K562 (cell line): ENCODE results near the gene ARHGAP32. TPM values are rescaled to one million over a fixed set of nuclear protein-coding genes. Genes with fewer than 3 reads are reported as not detected.

Experiments
- ATAC-seq: fragments of 200-7000 bp; cut with Tn5 transposase; 3 replicates; pipeline ENCODE4 v1.9.1; 2020; ENCODE audit warnings: moderate library complexity
- BruUV-seq: library from RNA; stranded (reverse); fragments of 400-500 nt; replicated peaks from 2 replicates; lab custom pipeline; 2021; lab: Mats Ljungman, UMichigan
- CTCF ChIA-PET: fragments of 300-600 bp; formaldehyde crosslinking; extraction: SDS; loops from one replicate; lab custom pipeline; 2021; ENCODE audit warnings: low intra/inter-chr PET ratio; lab: Yijun Ruan, JAX
- POLR2A ChIA-PET: fragments of 300-600, 350-650 bp; sonication (Branson Sonifier 250); formaldehyde crosslinking; extraction: SDS; loops from one replicate; lab custom pipeline; 2021; ENCODE audit warnings: antibody characterized with exemption, inconsistent platforms; lab: Yijun Ruan, JAX
- DNase-seq, 4 experiments: peaks; one replicate each; pipeline versions ENCODE4 v3.0.0 to v3.0.0-alpha.2; 2011 to 2018; ENCODE audit warnings: low spot score in 3 of 4, mixed read lengths in 3 of 4; ENCODE audit errors: extremely low read depth in 1 of 4
- FAIRE-seq: peaks from 2 replicates; lab custom pipeline; 2011; peaks lifted over from hg19 to GRCh38; lab: Jason Lieb, UNC
- H2AFZ ChIP-seq: 2 replicates; pipeline ENCODE4 v1.6.0; 2011; ENCODE audit warnings: low read depth, low read length, control low read depth, inconsistent platforms
- H3K27ac ChIP-seq: fragments of 200-600 bp; 3 replicates; pipeline ENCODE4 v1.8.0; 2011; ENCODE audit warnings: low read depth, mild to moderate bottlenecking, control low read depth, inconsistent platforms, low read length, moderate library complexity, mixed read lengths; ENCODE audit errors: extremely low read depth
- H3K27me3 ChIP-seq, 2 experiments: fragments of 300-600 bp in 1 of 2; 2 replicates in 1 of 2; 3 replicates in 1 of 2; pipeline versions ENCODE4 v1.6.0 to v1.8.0; 2011; ENCODE audit warnings: inconsistent platforms in 2 of 2, low read length in 2 of 2, mild to moderate bottlenecking in 1 of 2, mixed read lengths in 1 of 2, moderate library complexity in 1 of 2; ENCODE audit not compliant: control insufficient read depth in 2 of 2, insufficient read depth in 2 of 2
- H3K36me3 ChIP-seq: fragments of 300-600 bp; 3 replicates; pipeline ENCODE4 v1.8.0; 2011; ENCODE audit warnings: mild to moderate bottlenecking, low read length, inconsistent platforms; ENCODE audit not compliant: control insufficient read depth, insufficient read depth
- H3K4me1 ChIP-seq, 2 experiments: fragments of 200-600 bp in 1 of 2; replicated peaks in 1 of 2; 2 replicates in 1 of 2; 3 replicates in 1 of 2; pipeline versions ENCODE4 v1.5.1 to v1.8.0; 2011; ENCODE audit warnings: inconsistent platforms in 2 of 2, low read length in 2 of 2, mild to moderate bottlenecking in 1 of 2, mixed read lengths in 1 of 2, moderate library complexity in 1 of 2; ENCODE audit not compliant: control insufficient read depth in 2 of 2, insufficient read depth in 2 of 2
- H3K4me2 ChIP-seq: 2 replicates; pipeline ENCODE4 v1.6.1; 2011; ENCODE audit warnings: low read length, control low read depth, inconsistent platforms, mixed read lengths; ENCODE audit not compliant: insufficient read depth
- H3K4me3 ChIP-seq: fragments of 200-600 bp; sonication (generic), shearing (Covaris generic); 2 replicates; pipeline ENCODE4 v1.5.1; 2016; ENCODE audit warnings: control low read depth, inconsistent platforms
- H3K79me2 ChIP-seq: fragments of 200-600 bp; 3 replicates; pipeline ENCODE4 v1.8.0; 2011; ENCODE audit warnings: low read length, inconsistent platforms; ENCODE audit not compliant: control insufficient read depth, insufficient read depth
- H3K9ac ChIP-seq, 2 experiments: 2 replicates each; pipeline versions ENCODE4 v1.6.0 to v1.6.1; 2011; ENCODE audit warnings: low read depth in 2 of 2, low read length in 2 of 2, control low read depth in 1 of 2, inconsistent platforms in 1 of 2, mild to moderate bottlenecking in 1 of 2, mixed read lengths in 1 of 2; ENCODE audit not compliant: insufficient read depth in 1 of 2
- H3K9me1 ChIP-seq: one replicate; pipeline ENCODE4 v1.6.0; 2011; ENCODE audit warnings: inconsistent platforms, mild to moderate bottlenecking, low read length, moderate library complexity; ENCODE audit not compliant: control insufficient read depth, insufficient read depth
- H3K9me3 ChIP-seq: replicated peaks from 2 replicates; pipeline ENCODE4 v1.5.1; 2011; ENCODE audit warnings: low read depth, low read length, inconsistent platforms; ENCODE audit not compliant: control insufficient read depth, insufficient read depth
- H4K20me1 ChIP-seq: replicated peaks from 2 replicates; pipeline ENCODE4 v1.6.1; 2011; ENCODE audit warnings: low read length, inconsistent platforms, mixed read lengths; ENCODE audit not compliant: control insufficient read depth, insufficient read depth
- FOXA3 ChIP-seq, 2 experiments: fragments of 450-650 bp in 1 of 2; sonication (generic) in 1 of 2; formaldehyde crosslinking; IDR thresholded peaks in 1 of 2; conservative IDR thresholded peaks in 1 of 2; 2 replicates each; pipeline versions ENCODE4 v1.4.0 to v1.8.0; 2020 to 2022; ENCODE audit warnings: mild to moderate bottlenecking in 2 of 2, missing genetic modification reagents in 1 of 2
- LEF1 ChIP-seq: fragments of 450-650 bp; IDR thresholded peaks from 2 replicates; pipeline ENCODE4 v1.6.1; 2016; ENCODE audit warnings: mild to moderate bottlenecking
- TCF7L2 ChIP-seq: fragments of 150-350 bp; IDR thresholded peaks from 2 replicates; pipeline ENCODE4 v1.6.1; 2016; ENCODE audit warnings: low read depth, mild to moderate bottlenecking, low read length, moderate library complexity
- ZNF583 ChIP-seq: fragments of 250-450 bp; sonication (Bioruptor Pico); IDR thresholded peaks from 2 replicates; pipeline ENCODE4 v1.4.0; 2020
- WGBS: fragments of 100-300 bp; shearing (Covaris generic); methylation state at CpG from one replicate; pipeline ENCODE4 v1.1.6; 2016; ENCODE audit warnings: low coverage, mixed read lengths; ENCODE audit not compliant: insufficient coverage; ENCODE audit errors: missing lambda C conversion rate; 5-methylcytosine and 5-hydroxymethylcytosine counted together
- in situ Hi-C: fragments of 300-500 bp; cut with MboI; formaldehyde crosslinking; loops from 4 replicates; pipeline ENCODE4 v1.15.0; 2018; ENCODE audit warnings: inconsistent platforms, mixed read lengths
- intact Hi-C: fragments of 100-400 bp; cut with micrococcal nuclease; formaldehyde crosslinking; loops from 2 replicates; pipeline ENCODE4 v1.14.2; 2022
- polyA plus RNA-seq, 8 experiments: library from polyadenylated mRNA; depleted of rRNA in 4 of 8; stranded (reverse) in 5 of 8; unstranded in 3 of 8; fragments of >200 nt; fragmentation: Nextera tagmentation in 2 of 8; fragmentation: Illumina TruSeq in 1 of 8; extraction: Ambion mirVana in 2 of 8; extraction: Trizol in 1 of 8; gene quantifications; 2 replicates each; pipeline versions ENCODE4 v1.2.1 to v1.2.3, GENCODE V29; 2011 to 2014; ENCODE audit warnings: inconsistent platforms in 1 of 8, missing spikeins in 1 of 8
- total RNA-seq, 7 experiments: library from RNA; depleted of rRNA in 6 of 7; stranded (reverse); fragments of >200 nt in 6 of 7; fragmentation: Illumina TruSeq in 2 of 7; extraction: Trizol in 2 of 7; gene quantifications; 2 replicates each; pipeline versions ENCODE4 v1.2.1 to v1.2.3, GENCODE V29; 2011 to 2021; ENCODE audit warnings: low replicate concordance in 1 of 7
- TF ChIP-seq, protein P1 (sequence below): fragments of 250-450 bp; sonication (Bioruptor Pico); IDR thresholded peaks from 2 replicates; pipeline ENCODE4 v1.8.0; 2022; ENCODE audit warnings: moderate library complexity, mild to moderate bottlenecking, inconsistent platforms
- TF ChIP-seq, protein P2 (sequence below): sonication (generic); formaldehyde crosslinking; IDR thresholded peaks from 2 replicates; pipeline ENCODE4 v1.8.0; 2022; ENCODE audit warnings: missing genetic modification reagents, mild to moderate bottlenecking, moderate library complexity, borderline replicate concordance

ARHGAP32 gene
- total and polyA plus RNA-seq, 9 of the 15 experiments (the other 6 are each of a cell fraction or from before 2014, with no cell fraction given), result 0.18 TPM; not detected in 8

DNA sequence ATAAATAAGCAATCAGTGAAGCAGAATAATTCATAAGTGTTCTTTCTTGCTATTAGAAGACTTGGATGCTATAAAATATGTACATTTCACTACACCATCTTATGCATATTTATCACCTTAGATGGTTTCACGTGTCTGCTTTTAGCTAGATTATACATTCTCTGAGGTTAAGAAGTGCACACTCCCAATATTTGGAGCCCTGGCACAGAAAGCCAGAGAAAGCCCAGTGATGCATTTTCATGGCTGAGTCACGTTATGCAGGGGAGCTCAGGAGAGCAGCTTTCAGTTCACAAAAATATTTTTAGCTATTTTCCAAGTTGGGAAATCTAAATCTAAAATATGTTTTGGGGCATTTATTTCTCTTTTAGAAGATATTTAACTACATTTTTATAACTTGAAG, 244.4 kb downstream of the ARHGAP32 start (continued):
- TF ChIP-seq FOXA3 (CRISPR knock-in tag; conservative IDR thresholded peaks at IDR 0.05 in 1 of 2, IDR thresholded peaks at IDR 0.05 in 1 of 2), result no peak
- TF ChIP-seq, all 486 proteins: peak for 0

DNA sequence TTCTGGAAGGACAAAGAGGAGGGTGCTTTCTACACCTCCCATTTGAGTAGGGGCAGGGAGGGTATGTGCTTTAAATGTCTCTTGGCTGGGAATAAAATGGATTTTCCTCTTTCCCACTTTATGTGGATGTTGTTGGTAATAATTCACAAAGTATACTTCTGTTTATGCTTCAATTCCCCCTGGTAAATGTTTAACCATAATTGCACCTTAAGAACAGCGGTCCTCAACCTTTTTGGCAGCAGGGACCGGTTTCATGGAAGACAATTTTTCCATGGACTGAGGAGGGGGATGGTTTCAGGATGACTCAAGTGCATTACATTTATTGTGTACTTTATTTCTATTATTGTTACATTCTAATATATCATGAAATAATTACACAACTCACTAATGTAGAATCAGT, 245.5 kb downstream of the ARHGAP32 start:
- ATAC-seq (no peak), DNase-seq (no peak), FAIRE-seq (no peak)
- Histone ChIP-seq H2AFZ (no peak overlapping the region), H3K79me2 (no peaks in the 10 kb centered on the region), H4K20me1 (no peaks in the 10 kb centered on the region), H3K27ac (no peak overlapping the region), H3K4me1 (no peaks in the 10 kb centered on the region), H3K9me1 (no peaks in the 10 kb centered on the region), H3K9ac (no peak overlapping the region), H3K27me3 (peaks cover 4 to 19% of the 10 kb centered on the region in 2 experiments; a peak in 3 of 5 replicates), H3K4me2 (no peak overlapping the region), H3K9me3 (no peaks in the 10 kb centered on the region), H3K36me3 (no peaks in the 10 kb centered on the region), H3K4me3 (no peak overlapping the region)
- intact Hi-C loops (no loop called here), in situ Hi-C loops (no loop called here)
- 0% methylated on average over 2 of the region's 2 CpGs for WGBS
- TF ChIP-seq, protein P1, sequence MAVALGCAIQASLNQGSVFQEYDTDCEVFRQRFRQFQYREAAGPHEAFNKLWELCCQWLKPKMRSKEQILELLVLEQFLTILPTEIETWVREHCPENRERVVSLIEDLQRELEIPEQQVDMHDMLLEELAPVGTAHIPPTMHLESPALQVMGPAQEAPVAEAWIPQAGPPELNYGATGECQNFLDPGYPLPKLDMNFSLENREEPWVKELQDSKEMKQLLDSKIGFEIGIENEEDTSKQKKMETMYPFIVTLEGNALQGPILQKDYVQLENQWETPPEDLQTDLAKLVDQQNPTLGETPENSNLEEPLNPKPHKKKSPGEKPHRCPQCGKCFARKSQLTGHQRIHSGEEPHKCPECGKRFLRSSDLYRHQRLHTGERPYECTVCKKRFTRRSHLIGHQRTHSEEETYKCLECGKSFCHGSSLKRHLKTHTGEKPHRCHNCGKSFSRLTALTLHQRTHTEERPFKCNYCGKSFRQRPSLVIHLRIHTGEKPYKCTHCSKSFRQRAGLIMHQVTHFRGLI (CRISPR knock-in tag), result no peak
- TF ChIP-seq ZNF583 (CRISPR knock-in tag), result no peak
- no peak for TF ChIP-seq TCF7L2
- TF ChIP-seq, protein P2, sequence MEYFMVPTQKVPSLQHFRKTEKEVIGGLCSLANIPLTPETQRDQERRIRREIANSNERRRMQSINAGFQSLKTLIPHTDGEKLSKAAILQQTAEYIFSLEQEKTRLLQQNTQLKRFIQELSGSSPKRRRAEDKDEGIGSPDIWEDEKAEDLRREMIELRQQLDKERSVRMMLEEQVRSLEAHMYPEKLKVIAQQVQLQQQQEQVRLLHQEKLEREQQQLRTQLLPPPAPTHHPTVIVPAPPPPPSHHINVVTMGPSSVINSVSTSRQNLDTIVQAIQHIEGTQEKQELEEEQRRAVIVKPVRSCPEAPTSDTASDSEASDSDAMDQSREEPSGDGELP, result no peak
- TF ChIP-seq LEF1, result no peak
- ChIA-PET POLR2A (interaction anchor here (0.6 kb wide), 1 partner anchor 33 kb away, joined by 3 read pairs; no protein-coding TSS in a partner anchor), CTCF (no interaction called here)
- no TSS peak for BruUV-seq
